K562 (cell line): Measurements from ENCODE around the gene CRACDL. TPM values are rescaled to one million over a fixed set of nuclear protein-coding genes. Genes with fewer than 3 reads are reported as not detected.

Experiments
- ATAC-seq: fragments of 200-7000 bp; cut with Tn5 transposase; 3 replicates; pipeline ENCODE4 v1.9.1; 2020; ENCODE audit warnings: moderate library complexity
- BruUV-seq: library from RNA; stranded (reverse); fragments of 400-500 nt; replicated peaks from 2 replicates; lab custom pipeline; 2021; lab: Mats Ljungman, UMichigan
- CTCF ChIA-PET: fragments of 300-600 bp; formaldehyde crosslinking; extraction: SDS; loops from one replicate; lab custom pipeline; 2021; ENCODE audit warnings: low intra/inter-chr PET ratio; lab: Yijun Ruan, JAX
- POLR2A ChIA-PET: fragments of 300-600, 350-650 bp; sonication (Branson Sonifier 250); formaldehyde crosslinking; extraction: SDS; loops from one replicate; lab custom pipeline; 2021; ENCODE audit warnings: antibody characterized with exemption, inconsistent platforms; lab: Yijun Ruan, JAX
- DNase-seq, 4 experiments: peaks; one replicate each; pipeline versions ENCODE4 v3.0.0 to v3.0.0-alpha.2; 2011 to 2018; ENCODE audit warnings: low spot score in 3 of 4, mixed read lengths in 3 of 4; ENCODE audit errors: extremely low read depth in 1 of 4
- FAIRE-seq: peaks from 2 replicates; lab custom pipeline; 2011; peaks lifted over from hg19 to GRCh38; lab: Jason Lieb, UNC
- H2AFZ ChIP-seq: 2 replicates; pipeline ENCODE4 v1.6.0; 2011; ENCODE audit warnings: low read depth, low read length, control low read depth, inconsistent platforms
- H3K27ac ChIP-seq: fragments of 200-600 bp; 3 replicates; pipeline ENCODE4 v1.8.0; 2011; ENCODE audit warnings: low read depth, mild to moderate bottlenecking, control low read depth, inconsistent platforms, low read length, moderate library complexity, mixed read lengths; ENCODE audit errors: extremely low read depth
- H3K27me3 ChIP-seq, 2 experiments: fragments of 300-600 bp in 1 of 2; 2 replicates in 1 of 2; 3 replicates in 1 of 2; pipeline versions ENCODE4 v1.6.0 to v1.8.0; 2011; ENCODE audit warnings: inconsistent platforms in 2 of 2, low read length in 2 of 2, mild to moderate bottlenecking in 1 of 2, mixed read lengths in 1 of 2, moderate library complexity in 1 of 2; ENCODE audit not compliant: control insufficient read depth in 2 of 2, insufficient read depth in 2 of 2
- H3K36me3 ChIP-seq: fragments of 300-600 bp; 3 replicates; pipeline ENCODE4 v1.8.0; 2011; ENCODE audit warnings: mild to moderate bottlenecking, low read length, inconsistent platforms; ENCODE audit not compliant: control insufficient read depth, insufficient read depth
- H3K4me1 ChIP-seq, 2 experiments: fragments of 200-600 bp in 1 of 2; replicated peaks in 1 of 2; 2 replicates in 1 of 2; 3 replicates in 1 of 2; pipeline versions ENCODE4 v1.5.1 to v1.8.0; 2011; ENCODE audit warnings: inconsistent platforms in 2 of 2, low read length in 2 of 2, mild to moderate bottlenecking in 1 of 2, mixed read lengths in 1 of 2, moderate library complexity in 1 of 2; ENCODE audit not compliant: control insufficient read depth in 2 of 2, insufficient read depth in 2 of 2
- H3K4me2 ChIP-seq: 2 replicates; pipeline ENCODE4 v1.6.1; 2011; ENCODE audit warnings: low read length, control low read depth, inconsistent platforms, mixed read lengths; ENCODE audit not compliant: insufficient read depth
- H3K4me3 ChIP-seq: fragments of 200-600 bp; sonication (generic), shearing (Covaris generic); 2 replicates; pipeline ENCODE4 v1.5.1; 2016; ENCODE audit warnings: control low read depth, inconsistent platforms
- H3K79me2 ChIP-seq: fragments of 200-600 bp; 3 replicates; pipeline ENCODE4 v1.8.0; 2011; ENCODE audit warnings: low read length, inconsistent platforms; ENCODE audit not compliant: control insufficient read depth, insufficient read depth
- H3K9ac ChIP-seq, 2 experiments: 2 replicates each; pipeline versions ENCODE4 v1.6.0 to v1.6.1; 2011; ENCODE audit warnings: low read depth in 2 of 2, low read length in 2 of 2, control low read depth in 1 of 2, inconsistent platforms in 1 of 2, mild to moderate bottlenecking in 1 of 2, mixed read lengths in 1 of 2; ENCODE audit not compliant: insufficient read depth in 1 of 2
- H3K9me1 ChIP-seq: one replicate; pipeline ENCODE4 v1.6.0; 2011; ENCODE audit warnings: inconsistent platforms, mild to moderate bottlenecking, low read length, moderate library complexity; ENCODE audit not compliant: control insufficient read depth, insufficient read depth
- H3K9me3 ChIP-seq: replicated peaks from 2 replicates; pipeline ENCODE4 v1.5.1; 2011; ENCODE audit warnings: low read depth, low read length, inconsistent platforms; ENCODE audit not compliant: control insufficient read depth, insufficient read depth
- H4K20me1 ChIP-seq: replicated peaks from 2 replicates; pipeline ENCODE4 v1.6.1; 2011; ENCODE audit warnings: low read length, inconsistent platforms, mixed read lengths; ENCODE audit not compliant: control insufficient read depth, insufficient read depth
- ATF1 ChIP-seq, 2 experiments: fragments of 450-650 bp in 1 of 2; IDR thresholded peaks; 2 replicates each; pipeline ENCODE4 v1.6.1; 2016; ENCODE audit warnings: missing compliant biosample characterization in 1 of 2, missing genetic modification characterization in 1 of 2
- EZH2 ChIP-seq: IDR thresholded peaks from 2 replicates; pipeline ENCODE4 v1.6.1; 2012; ENCODE audit warnings: low read depth, mild to moderate bottlenecking, inconsistent platforms, low read length, borderline replicate concordance
- HMG20B ChIP-seq: fragments of 250-450 bp; sonication (Bioruptor Pico); IDR thresholded peaks from 2 replicates; pipeline ENCODE4 v1.5.0; 2021; ENCODE audit warnings: mild to moderate bottlenecking
- L3MBTL2 ChIP-seq: fragments of 450-650 bp; IDR thresholded peaks from 2 replicates; pipeline ENCODE4 v1.6.1; 2016; ENCODE audit warnings: mild to moderate bottlenecking, moderate library complexity
- MAFK ChIP-seq: IDR thresholded peaks from 2 replicates; pipeline ENCODE4 v1.6.1; 2011; ENCODE audit warnings: low read length, improper control_type of control experiment
- NBN ChIP-seq: fragments of 450-650 bp; IDR thresholded peaks from 2 replicates; pipeline ENCODE4 v1.6.1; 2016; ENCODE audit warnings: low read depth, mild to moderate bottlenecking
- NFIC ChIP-seq: fragments of 450-650 bp; IDR thresholded peaks from 2 replicates; pipeline ENCODE4 v1.6.1; 2017; ENCODE audit warnings: mild to moderate bottlenecking, inconsistent platforms
- NFRKB ChIP-seq: fragments of 450-650 bp; IDR thresholded peaks from 2 replicates; pipeline ENCODE4 v1.6.1; 2016; ENCODE audit warnings: low read depth
- PYGO2 ChIP-seq: fragments of 450-650 bp; IDR thresholded peaks from 2 replicates; pipeline ENCODE4 v1.6.1; 2016; ENCODE audit warnings: mild to moderate bottlenecking, missing genetic modification characterization, moderate library complexity, missing compliant biosample characterization
- SETDB1 ChIP-seq: IDR thresholded peaks from one replicate; pipeline ENCODE4 v1.6.1; 2012; ENCODE audit warnings: low read length, control low read depth, inconsistent platforms
- SIX5 ChIP-seq, 2 experiments: IDR thresholded peaks; 2 replicates each; pipeline ENCODE4 v1.6.1; 2011; ENCODE audit warnings: low read length in 2 of 2, borderline replicate concordance in 1 of 2, low read depth in 1 of 2, mild to moderate bottlenecking in 1 of 2, moderate library complexity in 1 of 2; ENCODE audit not compliant: insufficient read depth in 1 of 2
- SP2 ChIP-seq: IDR thresholded peaks from 2 replicates; pipeline ENCODE4 v1.6.1; 2011; ENCODE audit warnings: mild to moderate bottlenecking, low read depth, low read length, moderate library complexity; ENCODE audit not compliant: poor library complexity, severe bottlenecking; ENCODE audit errors: extremely low read depth
- ZKSCAN8 ChIP-seq: fragments of 200-800 bp; sonication (Bioruptor generic); IDR thresholded peaks from 2 replicates; pipeline ENCODE4 v1.6.1; 2016; ENCODE audit warnings: missing genetic modification characterization, missing compliant biosample characterization
- ZNF316 ChIP-seq: fragments of 450-650 bp; IDR thresholded peaks from 2 replicates; pipeline ENCODE4 v1.6.1; 2016
- ZNF318 ChIP-seq, 2 experiments: fragments of 450-650 bp; IDR thresholded peaks; 2 replicates each; pipeline ENCODE4 v1.6.1; 2016; ENCODE audit warnings: mild to moderate bottlenecking in 2 of 2, borderline replicate concordance in 1 of 2, low read depth in 1 of 2, moderate library complexity in 1 of 2
- ZNF766 ChIP-seq: fragments of 200-800 bp; sonication (Bioruptor generic); conservative IDR thresholded peaks from 2 replicates; pipeline ENCODE4 v1.6.1; 2016; ENCODE audit warnings: missing genetic modification characterization, missing compliant biosample characterization
- in situ Hi-C: fragments of 300-500 bp; cut with MboI; formaldehyde crosslinking; loops from 4 replicates; pipeline ENCODE4 v1.15.0; 2018; ENCODE audit warnings: inconsistent platforms, mixed read lengths
- intact Hi-C: fragments of 100-400 bp; cut with micrococcal nuclease; formaldehyde crosslinking; loops from 2 replicates; pipeline ENCODE4 v1.14.2; 2022
- polyA plus RNA-seq, 8 experiments: library from polyadenylated mRNA; depleted of rRNA in 4 of 8; stranded (reverse) in 5 of 8; unstranded in 3 of 8; fragments of >200 nt; fragmentation: Nextera tagmentation in 2 of 8; fragmentation: Illumina TruSeq in 1 of 8; extraction: Ambion mirVana in 2 of 8; extraction: Trizol in 1 of 8; gene quantifications; 2 replicates each; pipeline versions ENCODE4 v1.2.1 to v1.2.3, GENCODE V29; 2011 to 2014; ENCODE audit warnings: inconsistent platforms in 1 of 8, missing spikeins in 1 of 8
- total RNA-seq, 7 experiments: library from RNA; depleted of rRNA in 6 of 7; stranded (reverse); fragments of >200 nt in 6 of 7; fragmentation: Illumina TruSeq in 2 of 7; extraction: Trizol in 2 of 7; gene quantifications; 2 replicates each; pipeline versions ENCODE4 v1.2.1 to v1.2.3, GENCODE V29; 2011 to 2021; ENCODE audit warnings: low replicate concordance in 1 of 7

Gene CRACDL
- total and polyA plus RNA-seq, 9 of the 15 experiments (the other 6 are each of a cell fraction or from before 2014, with no cell fraction given) = not detected

- TF ChIP-seq SP2 = no peak
- no peak for TF ChIP-seq L3MBTL2
- TF ChIP-seq ATF1 (CRISPR knock-in tag; IDR thresholded peaks at IDR 0.05) = no peak
- no peak for TF ChIP-seq ATF1 (tag; IDR thresholded peaks at IDR 0.05)
- no peak for TF ChIP-seq EZH2
- TF ChIP-seq PYGO2 (tag) = no peak
- TF ChIP-seq SIX5 (IDR thresholded peaks at IDR 0.05; ENCODE audit: borderline replicate concordance in 1 of 2, insufficient read depth in 1 of 2, low read depth in 1 of 2, low read length in 2 of 2) = no peak
- TF ChIP-seq ZNF766 (CRISPR knock-in tag) = no peak
- TF ChIP-seq ZKSCAN8 (CRISPR knock-in tag) = no peak
Observed at GRCh38 chr2:98847853-98848252, 88.2 kb downstream of the CRACDL start (continued).

- FAIRE-seq = no peak
- no peak for TF ChIP-seq NFRKB
- no peak for TF ChIP-seq NBN
- no peak for TF ChIP-seq SETDB1
- TF ChIP-seq MAFK = no peak
- TF ChIP-seq HMG20B (CRISPR knock-in tag) = no peak
- TF ChIP-seq ZNF318 (IDR thresholded peaks at IDR 0.05; ENCODE audit: borderline replicate concordance in 1 of 2, low read depth in 1 of 2) = no peak
- no peak for TF ChIP-seq NFIC
- TF ChIP-seq ZNF316 = no peak
Observed at GRCh38 chr2:98846041-98846440, 90.0 kb downstream of the CRACDL start.

More at GRCh38 chr2:98846041-98846440, 90.0 kb downstream of the CRACDL start:
- ChIA-PET POLR2A (no interaction called here), CTCF (no interaction called here)
- ATAC-seq (no peak), DNase-seq (no peak)
- in situ Hi-C loops (loop anchor here (25.0 kb wide), 1 partner anchor 434 kb away; no protein-coding TSS in a partner anchor), intact Hi-C loops (no loop called here)
- no peaks in the 10 kb centered on the region for H3K79me2 ChIP-seq
- H3K4me2 ChIP-seq = no peak overlapping the region
- H3K9me1 ChIP-seq = no peaks in the 10 kb centered on the region
- no peaks in the 10 kb centered on the region for H3K9me3 ChIP-seq
- no peak overlapping the region for H3K27ac ChIP-seq
- no peak overlapping the region for H3K4me3 ChIP-seq
- no peak overlapping the region for H2AFZ ChIP-seq
- no peaks in the 10 kb centered on the region for H4K20me1 ChIP-seq
- H3K4me1 ChIP-seq = no peaks in the 10 kb centered on the region
- BruUV-seq = no TSS peak
- no peaks in the 10 kb centered on the region for H3K36me3 ChIP-seq
- H3K27me3 ChIP-seq = peaks cover 2 to 26% of the 10 kb centered on the region in 2 experiments; a peak in 2 of 5 replicates
- no peak overlapping the region for H3K9ac ChIP-seq
